K562 (cell line): ENCODE results near the gene CTCFL. TPM values are rescaled to one million over a fixed set of nuclear protein-coding genes. Genes with fewer than 3 reads are reported as not detected.

Source experiments
- BMI1 ChIP-seq: fragments of 150-350 bp; IDR thresholded peaks from 2 replicates; pipeline ENCODE4 v1.6.1; 2014; ENCODE audit warnings: low read length
- DPF2 ChIP-seq: fragments of 450-650 bp; IDR thresholded peaks from 2 replicates; pipeline ENCODE4 v1.6.1; 2016
- EP300 ChIP-seq: IDR thresholded peaks from 2 replicates; pipeline ENCODE4 v1.6.1; 2012; ENCODE audit warnings: low read length, improper control_type of control experiment
- GATA2 ChIP-seq: sonication (generic); formaldehyde crosslinking; IDR thresholded peaks from 2 replicates; pipeline ENCODE4 v1.4.0; 2020; ENCODE audit warnings: mild to moderate bottlenecking, missing genetic modification reagents
- KLF1 ChIP-seq: fragments of 450-650 bp; IDR thresholded peaks from 2 replicates; pipeline ENCODE4 v1.6.1; 2016; ENCODE audit warnings: missing genetic modification characterization, missing compliant biosample characterization
- RCOR1 ChIP-seq, 2 experiments: IDR thresholded peaks; 2 replicates each; pipeline ENCODE4 v1.6.1; 2012; ENCODE audit warnings: low read depth in 2 of 2, low read length in 2 of 2, borderline replicate concordance in 1 of 2, improper control_type of control experiment in 1 of 2
- SMARCA4 ChIP-seq: fragments of 450-650 bp; IDR thresholded peaks from 2 replicates; pipeline ENCODE4 v1.6.1; 2016
- polyA plus RNA-seq, 8 experiments: library from polyadenylated mRNA; depleted of rRNA in 4 of 8; stranded (reverse) in 5 of 8; unstranded in 3 of 8; fragments of >200 nt; fragmentation: Nextera tagmentation in 2 of 8; fragmentation: Illumina TruSeq in 1 of 8; extraction: Ambion mirVana in 2 of 8; extraction: Trizol in 1 of 8; gene quantifications; 2 replicates each; pipeline versions ENCODE4 v1.2.1 to v1.2.3, GENCODE V29; 2011 to 2014; ENCODE audit warnings: inconsistent platforms in 1 of 8, missing spikeins in 1 of 8
- total RNA-seq, 7 experiments: library from RNA; depleted of rRNA in 6 of 7; stranded (reverse); fragments of >200 nt in 6 of 7; fragmentation: Illumina TruSeq in 2 of 7; extraction: Trizol in 2 of 7; gene quantifications; 2 replicates each; pipeline versions ENCODE4 v1.2.1 to v1.2.3, GENCODE V29; 2011 to 2021; ENCODE audit warnings: low replicate concordance in 1 of 7
- TF ChIP-seq, protein P1 (sequence below): IDR thresholded peaks from 3 replicates; pipeline ENCODE4 v1.6.1; 2011; ENCODE audit warnings: borderline replicate concordance, mild to moderate bottlenecking, moderate library complexity; ENCODE audit not compliant: insufficient read length; ENCODE audit errors: extremely low read depth
- TF ChIP-seq, protein P2 (sequence below), 3 experiments: fragments of 200-800 bp in 1 of 3; fragments of 250-450 bp in 1 of 3; fragments of 450-650 bp in 1 of 3; sonication (Bioruptor Pico) in 1 of 3; sonication (Bioruptor generic) in 1 of 3; formaldehyde crosslinking in 1 of 3; IDR thresholded peaks; 2 replicates each; pipeline versions ENCODE4 v1.6.1 to v1.8.0; 2016 to 2022; ENCODE audit warnings: mild to moderate bottlenecking in 2 of 3, missing genetic modification characterization in 2 of 3, missing compliant biosample characterization in 1 of 3, moderate library complexity in 1 of 3

Gene CTCFL
- total and polyA plus RNA-seq, 9 of the 15 experiments (the other 6 are each of a cell fraction or from before 2014, with no cell fraction given), result 42.4 to 188 (median 111) TPM

DNA sequence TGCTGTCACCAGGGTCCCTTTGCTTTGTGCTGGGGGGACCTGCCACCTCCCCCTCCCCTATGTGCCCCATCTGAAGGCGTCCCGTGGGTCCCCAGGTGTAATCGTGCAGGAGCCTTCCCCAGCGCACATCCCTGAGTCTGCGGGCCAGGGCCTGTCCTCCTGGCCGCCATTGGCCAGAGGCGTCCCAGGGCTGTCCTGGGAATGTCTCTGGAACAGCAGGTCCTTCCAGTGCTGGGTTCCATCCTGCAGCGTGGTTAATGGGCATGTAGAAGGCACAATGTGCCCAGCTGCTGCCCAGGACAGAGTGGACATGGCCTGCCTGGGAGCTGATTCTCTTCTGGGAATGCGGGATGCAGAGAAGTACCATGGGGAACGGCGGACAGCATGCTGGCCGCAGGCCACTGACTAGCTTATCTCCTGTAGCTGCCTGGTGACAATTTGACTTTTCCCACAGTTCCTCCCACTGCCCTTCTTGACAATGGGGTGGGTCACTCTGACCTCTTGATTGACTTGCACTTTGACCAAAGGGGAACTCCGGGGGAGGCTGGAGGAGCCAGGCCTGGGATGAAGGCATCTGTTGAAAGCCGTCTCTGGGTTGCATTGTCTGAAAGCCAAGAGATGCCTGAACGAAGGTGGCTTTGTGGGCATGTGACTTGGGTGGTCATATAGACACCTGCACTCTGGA, 64.0 kb downstream of the CTCFL start (continued):
- peak in 1 of 2 experiments; percentile 66; a peak in 1 of 4 replicates for TF ChIP-seq RCOR1 (IDR thresholded peaks at IDR 0.05; ENCODE audit: borderline replicate concordance in 1 of 2, low read depth in 2 of 2, low read length in 2 of 2)
- TF ChIP-seq, protein P1, sequence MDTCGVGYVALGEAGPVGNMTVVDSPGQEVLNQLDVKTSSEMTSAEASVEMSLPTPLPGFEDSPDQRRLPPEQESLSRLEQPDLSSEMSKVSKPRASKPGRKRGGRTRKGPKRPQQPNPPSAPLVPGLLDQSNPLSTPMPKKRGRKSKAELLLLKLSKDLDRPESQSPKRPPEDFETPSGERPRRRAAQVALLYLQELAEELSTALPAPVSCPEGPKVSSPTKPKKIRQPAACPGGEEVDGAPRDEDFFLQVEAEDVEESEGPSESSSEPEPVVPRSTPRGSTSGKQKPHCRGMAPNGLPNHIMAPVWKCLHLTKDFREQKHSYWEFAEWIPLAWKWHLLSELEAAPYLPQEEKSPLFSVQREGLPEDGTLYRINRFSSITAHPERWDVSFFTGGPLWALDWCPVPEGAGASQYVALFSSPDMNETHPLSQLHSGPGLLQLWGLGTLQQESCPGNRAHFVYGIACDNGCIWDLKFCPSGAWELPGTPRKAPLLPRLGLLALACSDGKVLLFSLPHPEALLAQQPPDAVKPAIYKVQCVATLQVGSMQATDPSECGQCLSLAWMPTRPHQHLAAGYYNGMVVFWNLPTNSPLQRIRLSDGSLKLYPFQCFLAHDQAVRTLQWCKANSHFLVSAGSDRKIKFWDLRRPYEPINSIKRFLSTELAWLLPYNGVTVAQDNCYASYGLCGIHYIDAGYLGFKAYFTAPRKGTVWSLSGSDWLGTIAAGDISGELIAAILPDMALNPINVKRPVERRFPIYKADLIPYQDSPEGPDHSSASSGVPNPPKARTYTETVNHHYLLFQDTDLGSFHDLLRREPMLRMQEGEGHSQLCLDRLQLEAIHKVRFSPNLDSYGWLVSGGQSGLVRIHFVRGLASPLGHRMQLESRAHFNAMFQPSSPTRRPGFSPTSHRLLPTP, result no peak
- peak; percentile 41 for TF ChIP-seq DPF2
- TF ChIP-seq BMI1, result no peak
- TF ChIP-seq SMARCA4, result no peak
- TF ChIP-seq, protein P2, sequence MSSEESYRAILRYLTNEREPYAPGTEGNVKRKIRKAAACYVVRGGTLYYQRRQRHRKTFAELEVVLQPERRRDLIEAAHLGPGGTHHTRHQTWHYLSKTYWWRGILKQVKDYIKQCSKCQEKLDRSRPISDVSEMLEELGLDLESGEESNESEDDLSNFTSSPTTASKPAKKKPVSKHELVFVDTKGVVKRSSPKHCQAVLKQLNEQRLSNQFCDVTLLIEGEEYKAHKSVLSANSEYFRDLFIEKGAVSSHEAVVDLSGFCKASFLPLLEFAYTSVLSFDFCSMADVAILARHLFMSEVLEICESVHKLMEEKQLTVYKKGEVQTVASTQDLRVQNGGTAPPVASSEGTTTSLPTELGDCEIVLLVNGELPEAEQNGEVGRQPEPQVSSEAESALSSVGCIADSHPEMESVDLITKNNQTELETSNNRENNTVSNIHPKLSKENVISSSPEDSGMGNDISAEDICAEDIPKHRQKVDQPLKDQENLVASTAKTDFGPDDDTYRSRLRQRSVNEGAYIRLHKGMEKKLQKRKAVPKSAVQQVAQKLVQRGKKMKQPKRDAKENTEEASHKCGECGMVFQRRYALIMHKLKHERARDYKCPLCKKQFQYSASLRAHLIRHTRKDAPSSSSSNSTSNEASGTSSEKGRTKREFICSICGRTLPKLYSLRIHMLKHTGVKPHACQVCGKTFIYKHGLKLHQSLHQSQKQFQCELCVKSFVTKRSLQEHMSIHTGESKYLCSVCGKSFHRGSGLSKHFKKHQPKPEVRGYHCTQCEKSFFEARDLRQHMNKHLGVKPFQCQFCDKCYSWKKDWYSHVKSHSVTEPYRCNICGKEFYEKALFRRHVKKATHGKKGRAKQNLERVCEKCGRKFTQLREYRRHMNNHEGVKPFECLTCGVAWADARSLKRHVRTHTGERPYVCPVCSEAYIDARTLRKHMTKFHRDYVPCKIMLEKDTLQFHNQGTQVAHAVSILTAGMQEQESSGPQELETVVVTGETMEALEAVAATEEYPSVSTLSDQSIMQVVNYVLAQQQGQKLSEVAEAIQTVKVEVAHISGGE (CRISPR knock-in tag; IDR thresholded peaks at IDR 0.05), result no peak
- TF ChIP-seq EP300, result peak; percentile 15; the same call in 1 of the 2 replicates
- no peak for TF ChIP-seq KLF1 (tag)
- TF ChIP-seq GATA2, result peak; percentile 51; the same call in 1 of the 2 replicates
